A673 (cell line): ENCODE data around the gene GPR37. TPM values are rescaled to one million over a fixed set of nuclear protein-coding genes. Genes with fewer than 3 reads are reported as not detected.

Source experiments
- BruUV-seq: library from RNA; stranded (reverse); fragments of 400-500 nt; replicated peaks from 2 replicates; lab custom pipeline; 2021; lab: Mats Ljungman, UMichigan
- CTCF ChIA-PET: fragments of 300-600 bp; sonication (Branson Sonifier 250); formaldehyde crosslinking; loops from one replicate; lab custom pipeline; 2022; ENCODE audit warnings: antibody characterized with exemption; lab: Charles Lee
- POLR2A ChIA-PET: fragments of 300-600 bp; sonication (Branson Sonifier 250); formaldehyde crosslinking; loops from one replicate; lab custom pipeline; 2022; ENCODE audit warnings: antibody characterized with exemption; ENCODE audit not compliant: low non-redundant PET; lab: Charles Lee
- DNase-seq: peaks from one replicate; pipeline ENCODE4 v3.0.0-alpha.2; 2015; ENCODE audit warnings: low spot score
- H3K27ac ChIP-seq: fragments of 200-600 bp; sonication (generic); 2 replicates; pipeline ENCODE4 v1.5.1; 2016; ENCODE audit warnings: mixed run types, low read depth, mild to moderate bottlenecking, mixed read lengths, antibody characterized with exemption, low read length; ENCODE audit not compliant: poor library complexity, severe bottlenecking
- H3K27me3 ChIP-seq: fragments of 200-600 bp; sonication (generic); replicated peaks from 2 replicates; pipeline ENCODE4 v1.6.1; 2017; ENCODE audit warnings: mixed run types, low read depth, mild to moderate bottlenecking, mixed read lengths, antibody characterized with exemption, low read length; ENCODE audit not compliant: insufficient read depth, poor library complexity
- H3K36me3 ChIP-seq: fragments of 200-600 bp; sonication (generic); 2 replicates; pipeline ENCODE4 v1.6.1; 2016; ENCODE audit warnings: mixed run types, mild to moderate bottlenecking, mixed read lengths, antibody characterized with exemption, low read length; ENCODE audit not compliant: insufficient read depth, poor library complexity, severe bottlenecking
- H3K4me1 ChIP-seq: fragments of 200-600 bp; sonication (generic); 2 replicates; pipeline ENCODE4 v1.6.1; 2017; ENCODE audit warnings: mixed run types, mild to moderate bottlenecking, mixed read lengths, antibody characterized with exemption, low read length; ENCODE audit not compliant: insufficient read depth, poor library complexity, severe bottlenecking
- H3K4me3 ChIP-seq: fragments of 200-600 bp; sonication (generic); 2 replicates; pipeline ENCODE4 v1.5.1; 2016; ENCODE audit warnings: low read depth, mixed run types, mild to moderate bottlenecking, mixed read lengths, low read length; ENCODE audit not compliant: poor library complexity, severe bottlenecking
- H3K9me3 ChIP-seq: fragments of 200-600 bp; sonication (generic); 2 replicates; pipeline ENCODE4 v1.6.1; 2016; ENCODE audit warnings: mixed run types, low read depth, mild to moderate bottlenecking, mixed read lengths, antibody characterized with exemption, low read length; ENCODE audit not compliant: poor library complexity, severe bottlenecking
- CTCF ChIP-seq: fragments of 300-800, 200-600 bp; sonication (generic); conservative IDR thresholded peaks from 2 replicates; pipeline ENCODE4 v1.5.1; 2017; ENCODE audit warnings: low read depth, mild to moderate bottlenecking, antibody characterized with exemption, low read length, moderate library complexity, mixed read lengths
- EZH2 ChIP-seq: fragments of 200-600 bp; sonication (generic); IDR thresholded peaks from 2 replicates; pipeline ENCODE4 v1.6.1; 2017; ENCODE audit warnings: borderline replicate concordance, low read depth, mild to moderate bottlenecking, mixed read lengths, antibody characterized with exemption, low read length; ENCODE audit not compliant: poor library complexity, severe bottlenecking
- intact Hi-C: fragments of 100-400 bp; cut with micrococcal nuclease; formaldehyde crosslinking; loops from one replicate; pipeline ENCODE4 v1.10.0; 2022; ENCODE audit not compliant: unreplicated experiment
- total RNA-seq: library from RNA; stranded (reverse); gene quantifications from 2 replicates; pipeline ENCODE4 v1.2.3, GENCODE V29; 2021

GPR37 gene
- total RNA-seq, 1 experiment from 2014 or later, result 0.67 TPM

GRCh38 chr7:124781418-124781817 lies 15.8 kb upstream of the GPR37 start:
- H3K27me3 ChIP-seq, result no peaks in the 10 kb centered on the region
- H3K4me1 ChIP-seq, result no peaks in the 10 kb centered on the region
- H3K9me3 ChIP-seq, result no peaks in the 10 kb centered on the region
- TF ChIP-seq CTCF (no peak), EZH2 (no peak)
- no peak overlapping the region for H3K4me3 ChIP-seq
- H3K27ac ChIP-seq, result no peak overlapping the region
- ChIA-PET POLR2A (no interaction called here), CTCF (no interaction called here)
- intact Hi-C loops, result loop anchor here (10.0 kb wide), 2 partner anchors 817 to 987 kb away; no protein-coding TSS in a partner anchor
- no peak for DNase-seq
- BruUV-seq, result no TSS peak
- no peaks in the 10 kb centered on the region for H3K36me3 ChIP-seq

- Histone ChIP-seq H3K27ac (no peak overlapping the region), H3K36me3 (no peaks in the 10 kb centered on the region), H3K9me3 (no peaks in the 10 kb centered on the region), H3K27me3 (no peaks in the 10 kb centered on the region), H3K4me3 (no peak overlapping the region), H3K4me1 (no peaks in the 10 kb centered on the region)
- no TSS peak for BruUV-seq
- CTCF ChIA-PET, result no interaction called here
- POLR2A ChIA-PET, result no interaction called here
- intact Hi-C loops, result loop anchor here (10.0 kb wide), 2 partner anchors 816 to 986 kb away; no protein-coding TSS in a partner anchor
- no peak for DNase-seq
- TF ChIP-seq CTCF (no peak), EZH2 (no peak)
Observed at GRCh38 chr7:124780608-124781007, 15.0 kb upstream of the GPR37 start.

GRCh38 chr7:124780056-124780455 lies 14.5 kb upstream of the GPR37 start:
- H3K36me3 ChIP-seq, result no peaks in the 10 kb centered on the region
- intact Hi-C loops, result loop anchor here (10.0 kb wide), 2 partner anchors 815 to 985 kb away; no protein-coding TSS in a partner anchor
- H3K9me3 ChIP-seq, result no peaks in the 10 kb centered on the region
- no peak for DNase-seq
- POLR2A ChIA-PET, result no interaction called here
- no peaks in the 10 kb centered on the region for H3K4me1 ChIP-seq
- TF ChIP-seq CTCF (no peak), EZH2 (no peak)
- no TSS peak for BruUV-seq
- CTCF ChIA-PET, result no interaction called here
- no peaks in the 10 kb centered on the region for H3K27me3 ChIP-seq
- no peak overlapping the region for H3K4me3 ChIP-seq
- H3K27ac ChIP-seq, result no peak overlapping the region
